ENCODE measurements around the gene POP7.

DNA sequence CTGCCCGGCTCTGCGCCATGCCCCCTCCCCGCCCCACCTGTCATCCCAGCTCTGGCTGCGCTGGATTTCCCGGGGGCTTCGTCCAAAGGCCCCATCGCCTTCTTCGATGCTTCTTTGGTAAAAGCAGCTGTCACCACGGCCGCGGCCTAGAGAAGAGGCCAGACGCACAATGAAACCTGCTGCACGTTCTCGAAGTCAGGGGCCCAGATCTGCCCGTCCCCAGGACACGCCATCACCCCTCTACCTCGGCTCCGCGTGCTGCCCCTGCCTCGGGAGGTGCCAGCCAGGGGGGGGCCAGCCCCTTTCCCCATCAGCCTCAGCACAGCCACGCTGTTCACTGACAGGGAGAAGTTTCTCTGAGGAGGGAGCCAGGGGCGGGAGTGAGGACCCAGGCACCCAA, 18.7 kb upstream of the POP7 start:
- TF ChIP-seq, protein P1, sequence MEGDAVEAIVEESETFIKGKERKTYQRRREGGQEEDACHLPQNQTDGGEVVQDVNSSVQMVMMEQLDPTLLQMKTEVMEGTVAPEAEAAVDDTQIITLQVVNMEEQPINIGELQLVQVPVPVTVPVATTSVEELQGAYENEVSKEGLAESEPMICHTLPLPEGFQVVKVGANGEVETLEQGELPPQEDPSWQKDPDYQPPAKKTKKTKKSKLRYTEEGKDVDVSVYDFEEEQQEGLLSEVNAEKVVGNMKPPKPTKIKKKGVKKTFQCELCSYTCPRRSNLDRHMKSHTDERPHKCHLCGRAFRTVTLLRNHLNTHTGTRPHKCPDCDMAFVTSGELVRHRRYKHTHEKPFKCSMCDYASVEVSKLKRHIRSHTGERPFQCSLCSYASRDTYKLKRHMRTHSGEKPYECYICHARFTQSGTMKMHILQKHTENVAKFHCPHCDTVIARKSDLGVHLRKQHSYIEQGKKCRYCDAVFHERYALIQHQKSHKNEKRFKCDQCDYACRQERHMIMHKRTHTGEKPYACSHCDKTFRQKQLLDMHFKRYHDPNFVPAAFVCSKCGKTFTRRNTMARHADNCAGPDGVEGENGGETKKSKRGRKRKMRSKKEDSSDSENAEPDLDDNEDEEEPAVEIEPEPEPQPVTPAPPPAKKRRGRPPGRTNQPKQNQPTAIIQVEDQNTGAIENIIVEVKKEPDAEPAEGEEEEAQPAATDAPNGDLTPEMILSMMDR (IDR thresholded peaks at IDR 0.05), result no peak
- TF ChIP-seq POLR2A (IDR thresholded peaks at IDR 0.05), result no peak
